ENCODE results near the gene EREG. TPM values are rescaled to one million over a fixed set of nuclear protein-coding genes. Genes with fewer than 3 reads are reported as not detected.

Gene EREG
- polyA plus RNA-seq, 5 donors, result 0.09 to 0.34 (median 0.23) TPM

DNA sequence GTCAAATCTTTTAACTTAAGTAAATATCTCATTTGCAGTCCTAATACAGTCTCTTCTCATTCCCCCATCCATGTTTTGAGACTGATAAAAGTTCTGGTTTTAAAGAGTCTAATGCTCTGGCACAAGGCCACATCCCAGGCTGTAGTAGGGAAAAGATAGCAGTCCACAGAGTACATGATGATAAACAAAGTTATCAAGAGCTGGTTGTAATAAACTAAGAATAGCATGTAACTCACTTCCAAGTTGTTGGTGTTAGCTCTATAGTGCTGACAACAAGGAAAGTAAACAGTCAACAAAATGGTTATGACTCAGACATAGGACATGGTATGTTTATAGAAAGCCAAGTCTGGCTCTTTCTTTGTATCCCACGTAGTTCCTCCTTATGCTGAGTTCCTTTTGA, 58.2 kb downstream of the EREG start:
- peak; percentile 59 to 68 for DNase-seq

DNA sequence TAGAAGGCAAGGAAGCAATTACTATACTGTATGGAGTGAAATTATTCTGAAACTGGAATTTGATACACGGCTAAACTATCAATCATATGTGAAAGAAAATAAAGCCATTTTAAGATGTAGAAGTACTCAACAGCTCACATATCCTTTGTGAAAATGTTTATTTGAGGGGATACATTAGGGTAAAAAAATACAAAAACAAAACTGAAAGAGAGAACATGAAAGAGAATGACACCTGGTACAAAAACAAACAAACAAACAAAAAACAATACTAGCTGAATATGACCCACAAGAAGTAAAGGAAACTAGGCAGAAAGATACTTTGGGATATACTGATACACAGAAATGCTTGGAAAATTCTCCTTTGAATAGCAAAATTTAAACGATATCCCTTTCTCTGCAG, 59.2 kb downstream of the EREG start:
- no peak for DNase-seq

DNA sequence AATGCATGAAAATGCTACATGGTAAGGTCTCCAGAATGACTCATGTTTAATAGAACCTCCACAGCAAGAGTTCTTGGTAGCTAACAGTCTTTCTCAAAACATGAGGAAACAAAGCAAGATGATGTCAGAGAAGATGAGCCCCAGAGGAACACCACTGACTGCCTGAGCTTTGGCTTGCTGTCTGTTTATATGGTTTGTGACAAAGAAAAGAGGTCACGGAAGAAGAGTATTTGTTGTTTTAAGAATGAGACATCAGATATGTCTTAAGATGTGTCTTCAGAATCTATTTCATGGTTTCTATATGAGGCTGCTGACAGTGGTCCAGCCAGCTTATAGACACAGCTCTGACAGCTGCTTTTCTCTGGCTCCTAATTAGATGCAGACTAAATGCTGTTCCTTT, 61.2 kb downstream of the EREG start:
- DNase-seq, result no peak

DNA sequence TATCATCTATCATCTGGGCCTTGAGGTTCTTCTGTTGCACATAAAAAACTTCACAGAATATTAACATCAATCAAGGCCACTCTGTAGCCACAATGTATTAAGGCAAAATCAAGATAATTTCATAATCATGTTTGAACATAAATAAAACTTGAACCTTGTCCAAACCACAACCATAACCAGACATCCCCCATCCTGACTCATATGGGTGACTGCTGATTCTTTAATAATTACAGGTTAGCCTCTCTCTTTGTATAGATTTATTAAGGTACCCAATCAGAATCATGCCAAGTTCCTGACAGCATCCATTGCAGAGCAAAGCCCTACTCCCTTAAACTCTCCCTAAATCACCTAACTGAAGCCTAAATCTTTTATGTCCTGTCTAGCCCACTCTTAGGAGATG, 63.3 kb downstream of the EREG start:
- DNase-seq, result no peak

DNA sequence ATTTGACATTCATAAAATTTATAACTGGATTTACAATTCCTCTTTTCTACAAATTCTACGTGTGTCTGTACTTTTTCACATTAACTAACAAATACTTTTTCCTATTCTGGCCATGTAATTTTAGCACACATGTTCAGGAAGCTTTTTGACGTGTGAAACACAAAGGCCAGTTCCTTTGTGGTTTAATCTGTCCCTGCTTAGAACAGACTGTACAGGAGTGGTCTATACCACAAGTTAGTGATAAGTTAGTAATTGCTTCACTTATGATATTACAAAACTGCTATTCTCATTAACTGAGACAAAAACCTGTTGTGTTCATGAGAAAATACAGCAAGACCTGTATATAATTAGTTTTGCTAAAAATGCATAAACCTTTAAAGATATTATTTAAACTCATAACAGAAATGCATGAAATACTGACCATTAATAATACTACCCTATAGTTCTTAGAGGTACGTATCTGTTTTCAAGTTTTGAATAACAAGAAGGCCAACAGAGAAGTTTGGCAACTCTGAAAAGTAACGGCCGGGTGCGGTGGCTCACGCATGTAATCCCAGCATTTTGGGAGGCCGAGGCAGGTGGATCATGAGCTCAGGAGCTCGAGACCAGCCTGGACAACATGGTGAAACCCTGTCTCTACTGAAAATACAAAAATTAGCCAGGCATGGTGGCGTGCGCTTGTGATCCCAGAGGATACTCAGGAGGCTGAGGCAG, 66.3 kb downstream of the EREG start:
- DNase-seq, result no peak

DNA sequence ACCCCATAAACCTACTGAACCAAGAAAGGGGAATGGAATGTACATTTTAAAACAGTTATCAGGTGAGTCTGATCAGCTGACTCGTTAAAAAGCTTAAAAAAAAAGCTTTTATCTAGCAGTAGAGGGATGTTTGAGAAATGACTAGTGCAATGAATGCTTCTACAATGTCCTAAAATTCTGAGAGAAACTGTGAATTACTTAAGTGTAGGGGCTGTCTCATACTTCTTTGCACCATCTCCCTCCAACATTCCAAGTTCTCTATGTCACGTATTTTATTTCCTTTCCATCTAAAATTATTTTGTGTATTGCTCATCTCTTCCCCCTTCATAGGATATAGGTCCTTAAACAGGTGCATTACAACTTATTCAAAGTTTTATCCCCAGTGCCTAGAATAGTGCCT, 68.1 kb downstream of the EREG start:
- no peak for DNase-seq

DNA sequence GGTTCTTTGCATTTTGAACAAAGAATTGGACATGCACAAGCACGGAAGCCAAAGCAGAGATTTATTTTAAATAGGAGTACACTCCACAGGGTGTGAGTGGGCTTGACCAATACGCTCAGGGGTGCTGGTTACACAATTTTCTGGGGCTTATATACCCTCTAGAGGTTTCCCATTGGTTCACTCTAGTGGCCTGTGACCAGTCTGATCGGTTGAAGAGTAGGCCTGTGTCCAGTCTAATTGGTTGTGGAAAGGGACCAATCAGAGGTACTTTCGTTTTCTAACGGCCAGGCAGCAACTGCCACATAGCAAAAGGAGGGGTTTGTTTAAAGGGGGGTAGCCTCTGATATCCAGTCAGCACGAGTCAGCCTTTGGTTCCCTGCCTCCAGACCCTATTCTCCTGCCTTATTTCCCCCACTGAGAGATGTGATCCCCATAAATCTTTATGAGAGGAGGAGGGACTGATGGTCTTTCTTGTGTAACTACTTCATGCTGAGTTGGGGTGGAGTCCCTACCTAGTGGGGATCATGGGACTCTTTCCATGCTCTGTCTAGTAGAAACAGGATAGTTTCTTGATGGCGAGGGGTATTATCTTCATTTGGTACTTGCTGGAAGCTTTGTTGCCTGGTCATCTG, 68.7 kb downstream of the EREG start:
- DNase-seq, result no peak

DNA sequence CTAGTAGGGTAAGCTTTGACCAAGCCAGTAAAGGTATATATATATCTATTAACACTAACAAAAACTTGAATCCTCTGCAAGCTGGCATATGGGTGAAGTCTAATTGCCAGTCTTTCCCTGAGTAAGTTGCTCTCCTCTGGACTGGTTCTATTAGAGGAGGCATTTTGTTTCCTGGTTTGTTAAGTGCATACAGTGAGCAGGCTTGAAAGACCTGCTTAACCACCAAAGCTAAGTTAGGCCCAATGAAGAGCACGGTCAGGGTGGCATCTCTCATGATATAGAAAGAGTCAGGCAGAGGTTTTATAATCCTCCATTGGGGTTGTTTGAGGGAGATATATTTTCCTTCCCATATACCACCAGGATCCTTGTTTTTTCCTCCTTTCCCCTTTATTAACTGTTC, 70.4 kb downstream of the EREG start:
- DNase-seq, result no peak

DNA sequence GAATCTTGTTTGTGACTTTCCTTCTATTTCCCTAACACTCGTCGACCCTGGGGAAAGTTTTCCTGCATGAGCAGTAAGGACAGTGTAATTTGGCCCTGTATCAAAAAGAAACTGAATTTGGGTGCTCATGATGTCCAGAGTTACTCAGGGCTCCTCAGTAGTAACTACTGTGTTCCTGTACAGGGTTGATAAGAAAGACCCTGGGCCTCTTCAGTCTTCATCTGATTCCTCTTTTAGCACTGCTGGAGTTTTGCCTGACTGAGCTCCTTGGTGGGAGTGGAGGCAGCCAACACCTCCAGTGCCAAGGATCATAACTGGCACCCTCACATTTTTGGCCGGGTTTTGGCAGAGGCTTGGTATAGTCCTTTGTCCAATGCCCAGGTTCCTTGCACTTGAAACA, 72.9 kb downstream of the EREG start:
- no peak for DNase-seq

Other genes starting within 250 kb of the EREG start
- 10 to 100 TPM; 14.0 to 25.4 (median 18.3) TPM for gene MTHFD2L, start 207.0 kb upstream of the EREG start, polyA plus RNA-seq (ENCODE audit: insufficient read depth in 1 of 5, insufficient read length in 5 of 5, low replicate concordance in 1 of 5)
- gene EPGN, start 56.7 kb upstream of the EREG start, polyA plus RNA-seq (ENCODE audit: insufficient read depth in 1 of 5, insufficient read length in 5 of 5, low replicate concordance in 1 of 5), result under 1 TPM in 3 of 5 donors, not detected in 2; 0.13 to 0.54 (median 0.20) TPM
- 1 to 10 TPM in 4 of 5 donors, under 1 TPM in 1; 0.95 to 2.4 (median 1.5) TPM for gene AREG, start 80.0 kb downstream of the EREG start, polyA plus RNA-seq (ENCODE audit: insufficient read depth in 1 of 5, insufficient read length in 5 of 5, low replicate concordance in 1 of 5)

Measured in right lung (tissue), 5 donors.